Loucy (cell line): ENCODE results near the gene ITIH1.

Experiments used
- H2AFZ ChIP-seq: fragments of 200-600 bp; sonication (generic); 2 replicates; pipeline ENCODE4 v1.6.0; 2016; ENCODE audit warnings: antibody characterized with exemption, mild to moderate bottlenecking, low read length, moderate library complexity
- H3F3A ChIP-seq: fragments of 200-600 bp; 2 replicates; pipeline ENCODE4 v1.6.0; 2016; ENCODE audit warnings: antibody characterized with exemption, low read depth, mild to moderate bottlenecking
- H3K27me3 ChIP-seq: fragments of 200-600 bp; sonication (generic); 2 replicates; pipeline ENCODE4 v1.6.1; 2014; ENCODE audit warnings: low read length, mild to moderate bottlenecking; ENCODE audit not compliant: insufficient read depth, poor library complexity, severe bottlenecking
- H3K36me3 ChIP-seq: fragments of 200-600 bp; sonication (generic); 2 replicates; pipeline ENCODE4 v1.6.1; 2016; ENCODE audit warnings: low read length; ENCODE audit not compliant: insufficient read depth
- H3K4me1 ChIP-seq: fragments of 200-600 bp; sonication (generic); 2 replicates; pipeline ENCODE4 v1.5.1; 2014; ENCODE audit warnings: low read length, mild to moderate bottlenecking; ENCODE audit not compliant: insufficient read depth, poor library complexity, severe bottlenecking
- H3K4me2 ChIP-seq: fragments of 200-600 bp; sonication (generic); 2 replicates; pipeline ENCODE4 v1.6.0; 2014; ENCODE audit warnings: antibody characterized with exemption, low read length, low read depth, mild to moderate bottlenecking; ENCODE audit not compliant: poor library complexity, severe bottlenecking
- H3K4me3 ChIP-seq: fragments of 200-600 bp; sonication (generic); 2 replicates; pipeline ENCODE4 v1.5.1; 2014; ENCODE audit warnings: low read length, mild to moderate bottlenecking, mixed read lengths; ENCODE audit not compliant: poor library complexity, severe bottlenecking
- H3K79me2 ChIP-seq: fragments of 200-600 bp; sonication (generic); 2 replicates; pipeline ENCODE4 v1.6.1; 2014; ENCODE audit warnings: low read length; ENCODE audit not compliant: insufficient read depth
- H3K9ac ChIP-seq: fragments of 200-600 bp; sonication (generic); 2 replicates; pipeline ENCODE4 v1.6.0; 2014; ENCODE audit warnings: mild to moderate bottlenecking, low read depth, low read length, moderate library complexity; ENCODE audit not compliant: poor library complexity, severe bottlenecking
- H3K9me2 ChIP-seq: fragments of 200-600 bp; sonication (generic); replicated peaks from 2 replicates; pipeline ENCODE4 v1.6.1; 2016; ENCODE audit warnings: low read depth, low read length, mixed read lengths
- H3K9me3 ChIP-seq: fragments of 200-600 bp; sonication (generic); 2 replicates; pipeline ENCODE4 v1.6.1; 2014; ENCODE audit warnings: mild to moderate bottlenecking, antibody characterized with exemption, low read length, low read depth; ENCODE audit not compliant: insufficient read depth
- H4K20me1 ChIP-seq: fragments of 200-600 bp; sonication (generic); 2 replicates; pipeline ENCODE4 v1.6.0; 2014; ENCODE audit warnings: antibody characterized with exemption, low read length, mild to moderate bottlenecking; ENCODE audit not compliant: insufficient read depth, poor library complexity, severe bottlenecking
- EZH2phosphoT487 ChIP-seq: fragments of 200-600 bp; IDR thresholded peaks from 2 replicates; pipeline ENCODE4 v1.6.1; 2018; ENCODE audit warnings: antibody characterized with exemption, mild to moderate bottlenecking, moderate library complexity, borderline replicate concordance
- TF ChIP-seq, protein P1 (sequence below): fragments of 200-600 bp; sonication (generic); conservative IDR thresholded peaks from 2 replicates; pipeline ENCODE4 v1.5.1; 2014; ENCODE audit warnings: mild to moderate bottlenecking, antibody characterized with exemption, low read length

The ITIH1 gene

DNA sequence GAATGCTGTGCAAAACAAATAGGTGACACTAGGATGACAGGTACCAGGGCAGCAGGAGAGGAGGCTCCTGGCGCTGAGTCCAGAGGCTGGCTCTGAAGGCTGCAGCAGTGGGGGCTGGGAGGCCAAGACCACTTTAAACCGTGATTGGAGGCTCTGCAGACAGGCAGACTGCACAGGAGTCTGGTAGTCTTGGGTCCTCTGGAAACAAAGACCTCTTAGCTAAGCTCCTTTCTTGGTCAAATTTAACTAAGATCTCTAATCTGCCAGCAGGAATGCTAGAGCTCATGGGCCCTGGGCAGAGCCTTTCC is 61.8 kb downstream of the ITIH1 start:
- Histone ChIP-seq H3K9ac (no peak overlapping the region), H3K27me3 (no peaks in the 10 kb centered on the region), H3K4me3 (no peak overlapping the region), H4K20me1 (no peaks in the 10 kb centered on the region), H3K36me3 (peaks cover 14% of the 10 kb centered on the region; the same call in 1 of the 2 replicates), H3K9me3 (no peaks in the 10 kb centered on the region), H3K4me2 (peak overlapping the region; percentile 10), H3K9me2 (no peaks in the 10 kb centered on the region), H3K79me2 (no peaks in the 10 kb centered on the region), H3F3A (no peaks in the 10 kb centered on the region), H3K4me1 (peaks cover 20% of the 10 kb centered on the region), H2AFZ (no peak overlapping the region)
- no peak for TF ChIP-seq EZH2phosphoT487
- TF ChIP-seq, protein P1, sequence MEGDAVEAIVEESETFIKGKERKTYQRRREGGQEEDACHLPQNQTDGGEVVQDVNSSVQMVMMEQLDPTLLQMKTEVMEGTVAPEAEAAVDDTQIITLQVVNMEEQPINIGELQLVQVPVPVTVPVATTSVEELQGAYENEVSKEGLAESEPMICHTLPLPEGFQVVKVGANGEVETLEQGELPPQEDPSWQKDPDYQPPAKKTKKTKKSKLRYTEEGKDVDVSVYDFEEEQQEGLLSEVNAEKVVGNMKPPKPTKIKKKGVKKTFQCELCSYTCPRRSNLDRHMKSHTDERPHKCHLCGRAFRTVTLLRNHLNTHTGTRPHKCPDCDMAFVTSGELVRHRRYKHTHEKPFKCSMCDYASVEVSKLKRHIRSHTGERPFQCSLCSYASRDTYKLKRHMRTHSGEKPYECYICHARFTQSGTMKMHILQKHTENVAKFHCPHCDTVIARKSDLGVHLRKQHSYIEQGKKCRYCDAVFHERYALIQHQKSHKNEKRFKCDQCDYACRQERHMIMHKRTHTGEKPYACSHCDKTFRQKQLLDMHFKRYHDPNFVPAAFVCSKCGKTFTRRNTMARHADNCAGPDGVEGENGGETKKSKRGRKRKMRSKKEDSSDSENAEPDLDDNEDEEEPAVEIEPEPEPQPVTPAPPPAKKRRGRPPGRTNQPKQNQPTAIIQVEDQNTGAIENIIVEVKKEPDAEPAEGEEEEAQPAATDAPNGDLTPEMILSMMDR: no peak

DNA sequence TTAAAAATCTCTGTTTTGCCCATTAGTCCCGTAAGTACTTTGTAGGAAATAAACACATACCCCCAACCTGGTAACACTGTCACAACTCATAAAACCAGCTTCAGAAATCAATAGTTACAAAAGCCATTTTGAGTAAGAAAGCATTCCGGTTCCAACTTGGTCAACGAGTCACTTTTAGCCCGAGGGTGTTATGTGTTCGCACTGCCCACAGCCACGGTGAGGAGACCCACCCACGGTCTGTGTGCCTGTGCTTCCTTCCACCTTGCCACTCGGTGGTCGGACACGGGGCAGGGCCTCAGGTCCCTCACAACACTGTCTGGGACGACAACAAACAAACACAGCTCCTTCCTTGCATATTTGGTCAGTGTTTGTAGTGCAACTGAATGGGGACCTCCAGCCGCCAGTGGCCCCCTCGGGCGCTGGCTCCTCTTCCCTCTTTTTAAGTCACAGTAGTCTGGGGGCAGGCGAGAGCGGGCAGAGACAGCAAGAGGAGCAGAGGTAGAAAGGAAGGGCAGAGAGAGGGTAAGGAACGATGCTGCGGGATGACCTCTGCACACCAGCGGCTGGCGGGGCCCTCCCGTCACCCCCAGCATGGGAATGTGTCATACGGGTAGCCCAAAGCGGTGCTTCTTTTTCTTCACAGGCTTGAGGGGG is 62.6 kb downstream of the ITIH1 start:
- Histone ChIP-seq H4K20me1 (no peaks in the 10 kb centered on the region), H3K4me3 (no peak overlapping the region), H3K79me2 (no peaks in the 10 kb centered on the region), H3K4me2 (no peak overlapping the region), H3K9me3 (no peaks in the 10 kb centered on the region), H3K36me3 (peaks cover 14% of the 10 kb centered on the region; the same call in 1 of the 2 replicates), H3K9ac (no peak overlapping the region), H2AFZ (no peak overlapping the region), H3K27me3 (no peaks in the 10 kb centered on the region), H3K4me1 (peaks cover 20% of the 10 kb centered on the region), H3K9me2 (no peaks in the 10 kb centered on the region), H3F3A (no peaks in the 10 kb centered on the region)
- TF ChIP-seq, protein P1: no peak
- no peak for TF ChIP-seq EZH2phosphoT487

DNA sequence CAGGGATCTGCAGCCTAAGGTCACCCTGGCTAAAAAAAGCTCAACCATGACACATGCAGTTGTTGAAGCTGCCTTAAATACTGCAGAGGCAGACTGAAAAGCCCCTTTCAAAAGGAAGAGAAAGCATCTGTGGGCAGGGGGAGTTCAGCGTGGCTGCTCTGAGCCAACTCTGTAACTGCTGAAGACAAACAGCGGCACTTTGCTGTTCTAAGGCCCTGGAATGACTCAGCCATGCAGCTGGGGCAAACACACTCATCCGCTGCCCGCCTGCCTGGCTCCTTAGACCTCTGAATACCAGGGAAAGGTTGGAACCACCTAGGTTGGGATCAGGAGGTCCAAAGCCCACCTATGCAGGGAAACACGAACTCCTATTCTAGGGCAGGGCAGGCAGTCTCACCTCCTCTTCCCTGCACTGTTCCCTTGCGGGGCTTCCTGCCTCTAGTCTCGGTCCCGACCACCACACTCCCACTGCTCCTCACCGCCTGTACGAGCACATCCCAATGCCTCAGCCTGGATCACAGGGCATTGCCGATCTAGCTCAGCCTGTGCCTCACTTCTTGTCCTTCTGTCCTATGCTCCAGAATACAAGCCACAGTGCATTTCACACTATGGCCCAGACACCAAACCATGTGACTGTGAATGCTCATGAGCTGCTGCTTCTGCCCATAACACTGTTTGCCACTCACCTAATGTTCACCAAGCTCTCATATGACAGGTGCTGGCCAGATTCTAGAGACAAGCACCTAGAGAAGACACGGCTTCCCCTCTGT is 64.0 kb downstream of the ITIH1 start:
- H3K4me2 ChIP-seq: no peak overlapping the region
- H3K27me3 ChIP-seq: no peaks in the 10 kb centered on the region
- H3K36me3 ChIP-seq: peaks cover 11% of the 10 kb centered on the region; the same call in 1 of the 2 replicates
- H3K9me2 ChIP-seq: no peaks in the 10 kb centered on the region
- TF ChIP-seq, protein P1: no peak
- TF ChIP-seq EZH2phosphoT487: no peak
- H3K4me3 ChIP-seq: no peak overlapping the region
- H2AFZ ChIP-seq: no peak overlapping the region
- no peaks in the 10 kb centered on the region for H3K79me2 ChIP-seq
- H3K9ac ChIP-seq: no peak overlapping the region
- peaks cover 20% of the 10 kb centered on the region for H3K4me1 ChIP-seq
- H3K9me3 ChIP-seq: no peaks in the 10 kb centered on the region
- H4K20me1 ChIP-seq: no peaks in the 10 kb centered on the region
- no peaks in the 10 kb centered on the region for H3F3A ChIP-seq
